Epithelial cell of prostate (primary cell): ENCODE measurements around the gene GCSAML.

Experiments used
- DNase-seq: peaks from one replicate; pipeline ENCODE4 v3.0.0-alpha.2; 2011; ENCODE audit warnings: low read depth, low spot score
- H3K27ac ChIP-seq: fragments of 450-650 bp; 2 replicates; pipeline ENCODE4 v1.5.1; 2017; ENCODE audit warnings: mild to moderate bottlenecking

GCSAML gene

GRCh38 chr1:247562198-247562597 is 13.3 kb downstream of the GCSAML start:
- DNase-seq = no peak
- no peak overlapping the region for H3K27ac ChIP-seq

- no peak for DNase-seq
Measured at GRCh38 chr1:247574236-247574635, 25.3 kb downstream of the GCSAML start.

GRCh38 chr1:247574664-247575063 is 25.7 kb downstream of the GCSAML start:
- no peak for DNase-seq
- H3K27ac ChIP-seq = no peak overlapping the region

More at GRCh38 chr1:247574236-247574635, 25.3 kb downstream of the GCSAML start:
- no peak overlapping the region for H3K27ac ChIP-seq

GRCh38 chr1:247576514-247576913 is 27.6 kb downstream of the GCSAML start:
- no peak for DNase-seq
- H3K27ac ChIP-seq = no peak overlapping the region

GRCh38 chr1:247578946-247579460 is 30.1 kb downstream of the GCSAML start:
- no peak for DNase-seq

GRCh38 chr1:247588060-247588459 is 39.1 kb downstream of the GCSAML start, which contains the start of gene OR2G2:
Gene OR2G2 (plus strand): TSS chr1:247588360. CDS start chr1:247588360, 0 bp downstream.
- no peak for DNase-seq
- H3K27ac ChIP-seq = no peak within 1 kb of the TSS

More at GRCh38 chr1:247578946-247579460, 30.1 kb downstream of the GCSAML start:
- H3K27ac ChIP-seq = no peak overlapping the region

GRCh38 chr1:247605286-247605685 is 56.4 kb downstream of the GCSAML start, which contains the start of gene OR2G3:
Gene OR2G3 (plus strand): TSS chr1:247605586. CDS start chr1:247605586, 0 bp downstream.
- no peak for DNase-seq
- no peak within 1 kb of the TSS for H3K27ac ChIP-seq

GRCh38 chr1:247613405-247613804 is 64.5 kb downstream of the GCSAML start:
- no peak for DNase-seq
- no peak overlapping the region for H3K27ac ChIP-seq

GRCh38 chr1:247614625-247615024 is 65.7 kb downstream of the GCSAML start:
- H3K27ac ChIP-seq = no peak overlapping the region

More at GRCh38 chr1:247614625-247615024, 65.7 kb downstream of the GCSAML start:
- DNase-seq = no peak
